IMR-90 (cell line): ENCODE data around the gene NBEAL1. TPM values are rescaled to one million over a fixed set of nuclear protein-coding genes. Genes with fewer than 3 reads are reported as not detected.

Experiments used
- ATAC-seq: fragments of 200-7000 bp; cut with Tn5 transposase; 2 replicates; pipeline ENCODE4 v1.9.1; 2020; ENCODE audit warnings: low read depth, mild to moderate bottlenecking, moderate library complexity
- BruUV-seq: library from RNA; stranded (reverse); fragments of 400-500 nt; replicated peaks from 2 replicates; lab custom pipeline; 2021; lab: Mats Ljungman, UMichigan
- CTCF ChIA-PET: fragments of 300-600 bp; formaldehyde crosslinking; extraction: SDS; loops from one replicate; lab custom pipeline; 2021; ENCODE audit warnings: antibody characterized with exemption; lab: Yijun Ruan, JAX
- POLR2A ChIA-PET: fragments of 300-600 bp; sonication (Branson Sonifier 250); formaldehyde crosslinking; loops from one replicate; lab custom pipeline; 2022; ENCODE audit warnings: antibody characterized with exemption; ENCODE audit not compliant: unreplicated experiment; lab: Charles Lee
- DNase-seq: peaks from one replicate; pipeline ENCODE4 v3.0.0; 2013
- H2AFZ ChIP-seq: replicated peaks from 2 replicates; pipeline ENCODE3; 2013; ENCODE audit warnings: low read length, mild to moderate bottlenecking; ENCODE audit not compliant: poor library complexity
- H2AK5ac ChIP-seq: 2 replicates; pipeline ENCODE4 v1.6.1; 2013; ENCODE audit warnings: low read depth, low read length, inconsistent platforms
- H2AK9ac ChIP-seq: replicated peaks from 2 replicates; pipeline ENCODE3; 2013; ENCODE audit warnings: mild to moderate bottlenecking, low read depth, low read length, moderate library complexity; ENCODE audit not compliant: poor library complexity
- H2BK120ac ChIP-seq: 2 replicates; pipeline ENCODE4 v1.6.1; 2013; ENCODE audit warnings: low read depth, low read length, inconsistent platforms
- H2BK15ac ChIP-seq: 3 replicates; pipeline ENCODE4 v1.6.1; 2013; ENCODE audit warnings: low read depth, low read length, inconsistent platforms
- H2BK20ac ChIP-seq: 2 replicates; pipeline ENCODE4 v1.6.1; 2013; ENCODE audit warnings: low read depth, mild to moderate bottlenecking, inconsistent platforms, low read length, moderate library complexity
- H2BK5ac ChIP-seq: 2 replicates; pipeline ENCODE4 v1.6.1; 2013; ENCODE audit warnings: mild to moderate bottlenecking, low read depth, low read length, inconsistent platforms; ENCODE audit not compliant: poor library complexity, severe bottlenecking
- H3K14ac ChIP-seq: replicated peaks from 2 replicates; pipeline ENCODE4 v1.6.1; 2013; ENCODE audit warnings: low read depth, low read length, inconsistent platforms
- H3K18ac ChIP-seq: 2 replicates; pipeline ENCODE4 v1.6.1; 2013; ENCODE audit warnings: low read depth, low read length, control low read depth
- H3K23ac ChIP-seq: 2 replicates; pipeline ENCODE4 v1.6.1; 2013; ENCODE audit warnings: low read depth, low read length, inconsistent platforms
- H3K27ac ChIP-seq: 2 replicates; pipeline ENCODE4 v1.5.1; 2013; ENCODE audit warnings: mild to moderate bottlenecking, control low read depth, low read length; ENCODE audit not compliant: insufficient read depth
- H3K27me3 ChIP-seq: 2 replicates; pipeline ENCODE4 v1.6.1; 2013; ENCODE audit warnings: low read length; ENCODE audit not compliant: control insufficient read depth, insufficient read depth
- H3K36me3 ChIP-seq: 2 replicates; pipeline ENCODE4 v1.6.1; 2013; ENCODE audit warnings: low read length, mixed read lengths; ENCODE audit not compliant: control insufficient read depth, insufficient read depth
- H3K4ac ChIP-seq: 2 replicates; pipeline ENCODE4 v1.6.1; 2013; ENCODE audit warnings: low read depth, low read length, inconsistent platforms
- H3K4me1 ChIP-seq: 2 replicates; pipeline ENCODE4 v1.6.1; 2013; ENCODE audit warnings: low read length, mixed read lengths; ENCODE audit not compliant: control insufficient read depth, insufficient read depth
- H3K4me2 ChIP-seq: 2 replicates; pipeline ENCODE4 v1.6.1; 2013; ENCODE audit warnings: low read depth, mild to moderate bottlenecking, control low read depth, low read length, moderate library complexity
- H3K4me3 ChIP-seq: 2 replicates; pipeline ENCODE4 v1.5.1; 2013; ENCODE audit warnings: low read depth, mild to moderate bottlenecking, control low read depth, low read length, moderate library complexity; ENCODE audit not compliant: insufficient read depth
- H3K56ac ChIP-seq: 2 replicates; pipeline ENCODE4 v1.6.1; 2013; ENCODE audit warnings: low read length, inconsistent platforms; ENCODE audit not compliant: insufficient read depth; ENCODE audit errors: extremely low read depth
- H3K79me1 ChIP-seq, 2 experiments: 2 replicates each; pipeline ENCODE4 v1.6.1; 2013; ENCODE audit warnings: low read length in 2 of 2, inconsistent platforms in 1 of 2, low read depth in 1 of 2
- H3K9ac ChIP-seq: 2 replicates; pipeline ENCODE4 v1.6.1; 2013; ENCODE audit warnings: low read depth, low read length, control low read depth
- H3K9me1 ChIP-seq: 2 replicates; pipeline ENCODE4 v1.6.1; 2013; ENCODE audit warnings: low read length, inconsistent platforms; ENCODE audit not compliant: insufficient read depth
- H3K9me3 ChIP-seq: 2 replicates; pipeline ENCODE4 v1.6.1; 2013; ENCODE audit warnings: low read length; ENCODE audit not compliant: control insufficient read depth, insufficient read depth
- H4K20me1 ChIP-seq: 2 replicates; pipeline ENCODE4 v1.6.1; 2013; ENCODE audit warnings: low read length, inconsistent platforms; ENCODE audit not compliant: insufficient read depth
- H4K5ac ChIP-seq: 2 replicates; pipeline ENCODE4 v1.6.1; 2013; ENCODE audit warnings: mild to moderate bottlenecking, low read depth, low read length, control low read depth
- H4K8ac ChIP-seq, 2 experiments: 2 replicates each; pipeline ENCODE4 v1.6.1; 2013; ENCODE audit warnings: low read depth in 2 of 2, low read length in 2 of 2, control low read depth in 1 of 2, inconsistent platforms in 1 of 2
- H4K91ac ChIP-seq: 2 replicates; pipeline ENCODE4 v1.6.1; 2013; ENCODE audit warnings: low read depth, low read length, inconsistent platforms; ENCODE audit not compliant: insufficient read depth
- FOS ChIP-seq: fragments of 150-350 bp; IDR thresholded peaks from 2 replicates; pipeline ENCODE4 v1.6.1; 2016; ENCODE audit warnings: low read depth, low read length
- MAFK ChIP-seq: IDR thresholded peaks from 2 replicates; pipeline ENCODE4 v1.6.1; 2012; ENCODE audit warnings: low read depth, low read length, improper control_type of control experiment
- MXI1 ChIP-seq: IDR thresholded peaks from 2 replicates; pipeline ENCODE4 v1.6.1; 2012; ENCODE audit warnings: low read depth, mild to moderate bottlenecking, low read length, moderate library complexity, borderline replicate concordance
- dilution Hi-C: fragments of 300-500 bp; cut with HindIII; formaldehyde crosslinking; loops from one replicate; pipeline ENCODE4 v1.14.3; 2018; ENCODE audit warnings: low sequenced_read_pairs; ENCODE audit not compliant: unreplicated experiment
- in situ Hi-C: fragments of 300-500 bp; cut with MboI; formaldehyde crosslinking; loops from 3 replicates; pipeline ENCODE4 v1.14.3; 2019; ENCODE audit warnings: low sequenced_read_pairs, inconsistent platforms, mixed read lengths
- intact Hi-C: fragments of 100-400 bp; cut with micrococcal nuclease; formaldehyde crosslinking; loops from 2 replicates; pipeline ENCODE4 v1.10.0; 2022
- polyA plus RNA-seq, 3 experiments: library from polyadenylated mRNA; depleted of rRNA; stranded (reverse); fragments of >200 nt; gene quantifications; 2 replicates each; pipeline ENCODE4 v1.2.3, GENCODE V29; 2012; ENCODE audit warnings: low replicate concordance in 1 of 3
- total RNA-seq: library from RNA; depleted of rRNA; stranded (reverse); fragments of >200 nt; gene quantifications from 2 replicates; pipeline ENCODE4 v1.2.3, GENCODE V29; 2012
- TF ChIP-seq, protein P1 (sequence below): fragments of 150-350 bp; IDR thresholded peaks from 2 replicates; pipeline ENCODE4 v1.6.1; 2017; ENCODE audit warnings: mild to moderate bottlenecking, antibody characterized with exemption, low read length, low read depth
- TF ChIP-seq, protein P2 (sequence below): fragments of 150-350 bp; IDR thresholded peaks from 2 replicates; pipeline ENCODE4 v1.6.1; 2016; ENCODE audit warnings: low read depth, mild to moderate bottlenecking, low read length, moderate library complexity, borderline replicate concordance

Gene NBEAL1
- total and polyA plus RNA-seq, 2 of the 4 experiments (the other 2 are of a cell fraction) = 6.4 to 38.0 TPM

DNA sequence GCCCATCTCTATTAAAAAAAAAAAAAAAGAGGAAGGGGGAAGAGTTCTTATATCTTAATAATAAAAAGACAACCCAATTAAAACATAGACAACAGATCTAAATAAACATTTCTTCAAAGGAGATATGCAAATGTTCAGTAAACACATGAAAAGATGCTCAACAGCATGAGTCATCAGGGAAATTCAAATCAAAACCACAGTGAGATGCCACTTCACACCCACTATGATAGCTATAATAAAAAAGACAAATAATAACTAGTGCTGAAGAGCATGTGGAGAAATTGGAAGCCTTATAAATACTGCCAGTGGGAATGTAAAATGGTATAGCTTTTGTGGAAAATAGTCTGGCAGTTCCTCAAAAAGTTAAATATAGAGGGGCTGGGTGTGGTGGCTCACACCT lies 162.7 kb downstream of the NBEAL1 start:
- no peak for DNase-seq
- Histone ChIP-seq H4K5ac (no peak overlapping the region), H3K4me3 (no peak overlapping the region), H3K4me1 (no peaks in the 10 kb centered on the region; the same call in 1 of the 2 replicates), H2BK20ac (no peak overlapping the region), H3K9me3 (no peaks in the 10 kb centered on the region), H4K91ac (no peak overlapping the region), H2AFZ (no peak overlapping the region), H2BK15ac (no peak overlapping the region), H2BK120ac (no peak overlapping the region), H3K79me1 (peaks cover 0 to 3% of the 10 kb centered on the region in 2 experiments; a peak in 1 of 4 replicates), H2AK5ac (no peak overlapping the region), H3K27ac (no peak overlapping the region), H3K56ac (no peak overlapping the region), H3K36me3 (peaks cover 10% of the 10 kb centered on the region), H3K27me3 (no peaks in the 10 kb centered on the region), H2AK9ac (no peak overlapping the region), H3K4me2 (no peak overlapping the region), H3K9ac (no peak overlapping the region), H3K9me1 (peaks cover 2% of the 10 kb centered on the region), H3K4ac (no peak overlapping the region), H4K8ac (no peak overlapping the region), H3K18ac (no peak overlapping the region), H3K14ac (no peak overlapping the region), H2BK5ac (no peak overlapping the region), H3K23ac (no peak overlapping the region), H4K20me1 (no peaks in the 10 kb centered on the region)
- ATAC-seq = no peak
- ChIA-PET CTCF (interaction anchor here (0.6 kb wide), 1 partner anchor 8 kb away, joined by 4 read pairs; no protein-coding TSS in a partner anchor), POLR2A (interaction anchor here (0.6 kb wide), 1 partner anchor 631 kb away, joined by 7 read pairs; no protein-coding TSS in a partner anchor)
- dilution Hi-C loops (no loop called here), intact Hi-C loops (no loop called here), in situ Hi-C loops (no loop called here)
- TF ChIP-seq, protein P1, sequence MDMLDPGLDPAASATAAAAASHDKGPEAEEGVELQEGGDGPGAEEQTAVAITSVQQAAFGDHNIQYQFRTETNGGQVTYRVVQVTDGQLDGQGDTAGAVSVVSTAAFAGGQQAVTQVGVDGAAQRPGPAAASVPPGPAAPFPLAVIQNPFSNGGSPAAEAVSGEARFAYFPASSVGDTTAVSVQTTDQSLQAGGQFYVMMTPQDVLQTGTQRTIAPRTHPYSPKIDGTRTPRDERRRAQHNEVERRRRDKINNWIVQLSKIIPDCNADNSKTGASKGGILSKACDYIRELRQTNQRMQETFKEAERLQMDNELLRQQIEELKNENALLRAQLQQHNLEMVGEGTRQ = no peak
- no peak for TF ChIP-seq MXI1
- TF ChIP-seq, protein P2, sequence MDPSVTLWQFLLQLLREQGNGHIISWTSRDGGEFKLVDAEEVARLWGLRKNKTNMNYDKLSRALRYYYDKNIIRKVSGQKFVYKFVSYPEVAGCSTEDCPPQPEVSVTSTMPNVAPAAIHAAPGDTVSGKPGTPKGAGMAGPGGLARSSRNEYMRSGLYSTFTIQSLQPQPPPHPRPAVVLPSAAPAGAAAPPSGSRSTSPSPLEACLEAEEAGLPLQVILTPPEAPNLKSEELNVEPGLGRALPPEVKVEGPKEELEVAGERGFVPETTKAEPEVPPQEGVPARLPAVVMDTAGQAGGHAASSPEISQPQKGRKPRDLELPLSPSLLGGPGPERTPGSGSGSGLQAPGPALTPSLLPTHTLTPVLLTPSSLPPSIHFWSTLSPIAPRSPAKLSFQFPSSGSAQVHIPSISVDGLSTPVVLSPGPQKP = no peak
- TF ChIP-seq MAFK = no peak
- TF ChIP-seq FOS = no peak
- BruUV-seq = no TSS peak
